Bronchial epithelial cell (primary cell): ENCODE data around the gene SMU1. TPM values are rescaled to one million over a fixed set of nuclear protein-coding genes. Genes with fewer than 3 reads are reported as not detected.

Experiments used
- DNase-seq: peaks from one replicate; pipeline ENCODE4 v3.0.0-alpha.2; 2010; ENCODE audit warnings: low read depth
- FAIRE-seq: peaks from 2 replicates; lab custom pipeline; 2011; peaks lifted over from hg19 to GRCh38; lab: Jason Lieb, UNC
- H3K27me3 ChIP-seq: 2 replicates; pipeline ENCODE4 v1.5.1; 2011; ENCODE audit warnings: low read length; ENCODE audit not compliant: control insufficient read depth, insufficient read depth
- H3K36me3 ChIP-seq: 2 replicates; pipeline ENCODE4 v1.5.1; 2011; ENCODE audit warnings: low read length; ENCODE audit not compliant: control insufficient read depth, insufficient read depth
- H3K4me3 ChIP-seq: 2 replicates; pipeline ENCODE4 v1.5.1; 2011; ENCODE audit warnings: mild to moderate bottlenecking, low read depth, low read length, control low read depth
- CTCF ChIP-seq: IDR thresholded peaks from 2 replicates; pipeline ENCODE4 v1.5.1; 2011; ENCODE audit warnings: mild to moderate bottlenecking, moderate library complexity, low read length, control low read depth, inconsistent platforms; ENCODE audit not compliant: insufficient read depth, severe bottlenecking
- total RNA-seq: library from RNA; depleted of rRNA; stranded (reverse); fragments of >200 nt; gene quantifications from 2 replicates; pipeline ENCODE4 v1.2.1, GENCODE V29; 2014

The SMU1 gene
- total RNA-seq, 1 donor from 2014 or later = 40.5 TPM

- Histone ChIP-seq H3K27me3 (no peaks in the 10 kb centered on the region), H3K4me3 (no peak overlapping the region), H3K36me3 (peaks cover 3% of the 10 kb centered on the region)
- FAIRE-seq = no peak
- DNase-seq = peak; percentile 43
- no peak for TF ChIP-seq CTCF
Observed at GRCh38 chr9:33105959-33106358, 29.5 kb upstream of the SMU1 start.

GRCh38 chr9:33105504-33105903, 29.0 kb upstream of the SMU1 start:
- H3K27me3 ChIP-seq = no peaks in the 10 kb centered on the region
- H3K36me3 ChIP-seq = no peaks in the 10 kb centered on the region
- no peak overlapping the region for H3K4me3 ChIP-seq
- FAIRE-seq = no peak
- TF ChIP-seq CTCF = no peak
- DNase-seq = no peak

- DNase-seq (no peak), FAIRE-seq (no peak)
- Histone ChIP-seq H3K27me3 (no peaks in the 10 kb centered on the region), H3K4me3 (no peak overlapping the region), H3K36me3 (no peaks in the 10 kb centered on the region)
- TF ChIP-seq CTCF = no peak
Observed at GRCh38 chr9:33104401-33104800, 27.9 kb upstream of the SMU1 start.

GRCh38 chr9:33103501-33104281, 27.2 kb upstream of the SMU1 start:
- no peaks in the 10 kb centered on the region for H3K27me3 ChIP-seq
- no peak for FAIRE-seq
- no peak for DNase-seq
- TF ChIP-seq CTCF = no peak
- no peak overlapping the region for H3K4me3 ChIP-seq
- H3K36me3 ChIP-seq = no peaks in the 10 kb centered on the region

- DNase-seq = no peak
- no peak for TF ChIP-seq CTCF
- Histone ChIP-seq H3K4me3 (no peak overlapping the region), H3K36me3 (no peaks in the 10 kb centered on the region), H3K27me3 (no peaks in the 10 kb centered on the region)
- FAIRE-seq = no peak
Observed at GRCh38 chr9:33102551-33103210, 26.2 kb upstream of the SMU1 start.
